HepG2 (cell line): Measurements from ENCODE around the gene BDH2. TPM values are rescaled to one million over a fixed set of nuclear protein-coding genes. Genes with fewer than 3 reads are reported as not detected.

Source experiments
- ELF3 ChIP-seq: IDR thresholded peaks from 2 replicates; pipeline ENCODE4 v1.6.1; 2016; ENCODE audit warnings: missing genetic modification reagents, missing compliant biosample characterization
- GPN1 ChIP-seq: sonication (generic); formaldehyde crosslinking; IDR thresholded peaks from 2 replicates; pipeline ENCODE4 v1.5.1; 2020; ENCODE audit warnings: missing genetic modification reagents, borderline replicate concordance
- GTF2F1 ChIP-seq: fragments of 150-350 bp; IDR thresholded peaks from 2 replicates; pipeline ENCODE4 v1.6.1; 2014; ENCODE audit warnings: low read length
- KAT8 ChIP-seq: IDR thresholded peaks from 2 replicates; pipeline ENCODE4 v1.6.1; 2016; ENCODE audit warnings: missing genetic modification reagents, missing compliant biosample characterization
- KDM3A ChIP-seq: IDR thresholded peaks from 2 replicates; pipeline ENCODE4 v1.6.1; 2018; ENCODE audit warnings: low read depth, missing compliant biosample characterization
- MAX ChIP-seq: IDR thresholded peaks from 2 replicates; pipeline ENCODE4 v1.6.1; 2012; ENCODE audit warnings: inconsistent platforms
- MIXL1 ChIP-seq: IDR thresholded peaks from 2 replicates; pipeline ENCODE4 v1.6.1; 2016
- PHF5A ChIP-seq: IDR thresholded peaks from one replicate; pipeline ENCODE4 v1.6.1; 2018; ENCODE audit warnings: low read depth, missing genetic modification reagents; ENCODE audit not compliant: unreplicated experiment
- RBM22 ChIP-seq: fragments of 200-400 bp; formaldehyde crosslinking; optimal IDR thresholded peaks from 2 replicates; pipeline ENCODE3; 2017; ENCODE audit warnings: mild to moderate bottlenecking, low read length, moderate library complexity
- SAP130 ChIP-seq: IDR thresholded peaks from 2 replicates; pipeline ENCODE4 v1.6.1; 2016; ENCODE audit warnings: low read depth
- SNAI1 ChIP-seq: sonication (generic); formaldehyde crosslinking; IDR thresholded peaks from 2 replicates; pipeline ENCODE4 v1.5.0; 2020; ENCODE audit warnings: mild to moderate bottlenecking, missing genetic modification reagents, borderline replicate concordance
- STAG1 ChIP-seq: sonication (generic); formaldehyde crosslinking; IDR thresholded peaks from 2 replicates; pipeline ENCODE4 v1.4.0; 2020; ENCODE audit warnings: missing genetic modification reagents
- STAT5B ChIP-seq: sonication (generic); formaldehyde crosslinking; IDR thresholded peaks from 2 replicates; pipeline ENCODE4 v1.4.0; 2020; ENCODE audit warnings: missing genetic modification reagents
- TERF1 ChIP-seq: sonication (generic); formaldehyde crosslinking; IDR thresholded peaks from 2 replicates; pipeline ENCODE4 v1.8.0; 2022; ENCODE audit warnings: mild to moderate bottlenecking, missing genetic modification reagents, moderate library complexity
- THAP11 ChIP-seq: IDR thresholded peaks from 2 replicates; pipeline ENCODE4 v1.6.1; 2016; ENCODE audit warnings: missing biosample characterization, missing genetic modification reagents
- THYN1 ChIP-seq: sonication (generic); formaldehyde crosslinking; IDR thresholded peaks from 2 replicates; pipeline ENCODE4 v1.8.1; 2023; ENCODE audit warnings: low read depth, mild to moderate bottlenecking, moderate library complexity, missing genetic modification reagents, borderline replicate concordance
- U2AF1 ChIP-seq: fragments of 200-400 bp; formaldehyde crosslinking; optimal IDR thresholded peaks from 2 replicates; pipeline ENCODE3; 2017; ENCODE audit warnings: mild to moderate bottlenecking, low read depth, low read length
- ZNF160 ChIP-seq: sonication (generic); formaldehyde crosslinking; IDR thresholded peaks from 2 replicates; pipeline ENCODE4 v1.8.0; 2022; ENCODE audit warnings: mild to moderate bottlenecking, inconsistent platforms, missing genetic modification reagents
- ZNF33B ChIP-seq: sonication (generic); formaldehyde crosslinking; IDR thresholded peaks from 2 replicates; pipeline ENCODE4 v1.5.1; 2020; ENCODE audit warnings: mild to moderate bottlenecking, missing genetic modification reagents
- ZNF577 ChIP-seq: sonication (generic); formaldehyde crosslinking; IDR thresholded peaks from 2 replicates; pipeline ENCODE4 v1.4.0; 2020; ENCODE audit warnings: mild to moderate bottlenecking, low read depth, missing genetic modification reagents, borderline replicate concordance
- ZNF660 ChIP-seq: sonication (generic); formaldehyde crosslinking; IDR thresholded peaks from 2 replicates; pipeline ENCODE4 v1.5.1; 2020; ENCODE audit warnings: mild to moderate bottlenecking, low read depth, missing genetic modification reagents, borderline replicate concordance
- ZSCAN20 ChIP-seq: sonication (generic); formaldehyde crosslinking; IDR thresholded peaks from 2 replicates; pipeline ENCODE4 v1.4.0; 2020; ENCODE audit warnings: missing genetic modification reagents, mild to moderate bottlenecking, borderline replicate concordance
- polyA plus RNA-seq, 8 experiments: library from polyadenylated mRNA; depleted of rRNA in 3 of 8; stranded (reverse) in 7 of 8; unstranded in 1 of 8; fragments of >200 nt; fragmentation: Illumina TruSeq in 4 of 8; extraction: Trizol in 4 of 8; gene quantifications; 2 replicates each; pipeline versions ENCODE4 v1.2.1 to v1.2.3, GENCODE V29; 2011 to 2016; ENCODE audit warnings: low read depth in 4 of 8, missing spikeins in 1 of 8, mixed read lengths in 1 of 8; ENCODE audit not compliant: insufficient read depth in 1 of 8
- total RNA-seq, 5 experiments: library from RNA; depleted of rRNA; stranded (reverse); fragments of >200 nt; fragmentation: Illumina TruSeq; extraction: Trizol; gene quantifications; 2 replicates each; pipeline ENCODE4 v1.2.3, GENCODE V29; 2016; ENCODE audit warnings: low read depth in 1 of 5
- TF ChIP-seq, protein P1 (sequence below): sonication (generic); formaldehyde crosslinking; IDR thresholded peaks from 2 replicates; pipeline ENCODE4 v1.5.0; 2020; ENCODE audit warnings: mild to moderate bottlenecking, missing genetic modification reagents
- TF ChIP-seq, protein P2 (sequence below): sonication (generic); formaldehyde crosslinking; IDR thresholded peaks from 2 replicates; pipeline ENCODE4 v1.4.0; 2020; ENCODE audit warnings: mild to moderate bottlenecking, missing genetic modification reagents
- TF ChIP-seq, protein P3 (sequence below): sonication (generic); formaldehyde crosslinking; IDR thresholded peaks from 2 replicates; pipeline ENCODE4 v1.4.0; 2020; ENCODE audit warnings: mild to moderate bottlenecking, low read depth, missing genetic modification reagents

BDH2 gene
- total and polyA plus RNA-seq, 2 of the 13 experiments (the other 11 are each of a cell fraction or from before 2014, with no cell fraction given), result 34.8 to 46.2 TPM

GRCh38 chr4:103091601-103092223 is 7.9 kb downstream of the BDH2 start (continued):
- TF ChIP-seq ZNF577 (CRISPR knock-in tag), result no peak
- 0 out of 2 replicates have a peak, but pooled peaks have one; percentile 33 for TF ChIP-seq KDM3A (CRISPR knock-in tag)
- no peak for TF ChIP-seq STAT5B (CRISPR knock-in tag)
- TF ChIP-seq THAP11 (CRISPR knock-in tag), result no peak; the same call in 1 of the 2 replicates
- TF ChIP-seq MAX, result no peak
- no peak for TF ChIP-seq ZSCAN20
- TF ChIP-seq SNAI1 (CRISPR knock-in tag), result no peak
- TF ChIP-seq, protein P1, sequence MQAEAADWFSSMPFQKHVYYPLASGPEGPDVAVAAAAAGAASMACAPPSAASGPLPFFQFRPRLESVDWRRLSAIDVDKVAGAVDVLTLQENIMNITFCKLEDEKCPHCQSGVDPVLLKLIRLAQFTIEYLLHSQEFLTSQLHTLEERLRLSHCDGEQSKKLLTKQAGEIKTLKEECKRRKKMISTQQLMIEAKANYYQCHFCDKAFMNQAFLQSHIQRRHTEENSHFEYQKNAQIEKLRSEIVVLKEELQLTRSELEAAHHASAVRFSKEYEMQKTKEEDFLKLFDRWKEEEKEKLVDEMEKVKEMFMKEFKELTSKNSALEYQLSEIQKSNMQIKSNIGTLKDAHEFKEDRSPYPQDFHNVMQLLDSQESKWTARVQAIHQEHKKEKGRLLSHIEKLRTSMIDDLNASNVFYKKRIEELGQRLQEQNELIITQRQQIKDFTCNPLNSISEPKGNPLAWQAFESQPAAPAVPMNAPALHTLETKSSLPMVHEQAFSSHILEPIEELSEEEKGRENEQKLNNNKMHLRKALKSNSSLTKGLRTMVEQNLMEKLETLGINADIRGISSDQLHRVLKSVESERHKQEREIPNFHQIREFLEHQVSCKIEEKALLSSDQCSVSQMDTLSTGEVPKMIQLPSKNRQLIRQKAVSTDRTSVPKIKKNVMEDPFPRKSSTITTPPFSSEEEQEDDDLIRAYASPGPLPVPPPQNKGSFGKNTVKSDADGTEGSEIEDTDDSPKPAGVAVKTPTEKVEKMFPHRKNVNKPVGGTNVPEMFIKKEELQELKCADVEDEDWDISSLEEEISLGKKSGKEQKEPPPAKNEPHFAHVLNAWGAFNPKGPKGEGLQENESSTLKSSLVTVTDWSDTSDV (CRISPR knock-in tag), result no peak
- no peak for TF ChIP-seq PHF5A (CRISPR knock-in tag)
- TF ChIP-seq, protein P2, sequence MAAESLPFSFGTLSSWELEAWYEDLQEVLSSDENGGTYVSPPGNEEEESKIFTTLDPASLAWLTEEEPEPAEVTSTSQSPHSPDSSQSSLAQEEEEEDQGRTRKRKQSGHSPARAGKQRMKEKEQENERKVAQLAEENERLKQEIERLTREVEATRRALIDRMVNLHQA (CRISPR knock-in tag), result no peak
- TF ChIP-seq, protein P3, sequence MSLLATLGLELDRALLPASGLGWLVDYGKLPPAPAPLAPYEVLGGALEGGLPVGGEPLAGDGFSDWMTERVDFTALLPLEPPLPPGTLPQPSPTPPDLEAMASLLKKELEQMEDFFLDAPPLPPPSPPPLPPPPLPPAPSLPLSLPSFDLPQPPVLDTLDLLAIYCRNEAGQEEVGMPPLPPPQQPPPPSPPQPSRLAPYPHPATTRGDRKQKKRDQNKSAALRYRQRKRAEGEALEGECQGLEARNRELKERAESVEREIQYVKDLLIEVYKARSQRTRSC, result no peak
- TF ChIP-seq ZNF160, result no peak
- TF ChIP-seq TERF1, result no peak
- TF ChIP-seq GPN1 (CRISPR knock-in tag), result no peak
- TF ChIP-seq THYN1 (CRISPR knock-in tag), result no peak
- TF ChIP-seq STAG1 (CRISPR knock-in tag), result peak; percentile 84
- TF ChIP-seq ELF3 (CRISPR knock-in tag), result no peak
- TF ChIP-seq KAT8, result 0 out of 2 replicates have a peak, but pooled peaks have one; percentile 22
- no peak for TF ChIP-seq ZNF33B
- TF ChIP-seq GTF2F1, result no peak
- no peak for TF ChIP-seq ZNF660 (CRISPR knock-in tag)
- 0 out of 2 replicates have a peak, but pooled peaks have one; percentile 26 for TF ChIP-seq MIXL1 (CRISPR knock-in tag)
- no peak for TF ChIP-seq U2AF1
- peak; percentile 33; the same call in 1 of the 2 replicates for TF ChIP-seq SAP130 (CRISPR knock-in tag)
- no peak for TF ChIP-seq RBM22
